ENCODE measurements around the gene ADCY10. TPM values are rescaled to one million over a fixed set of nuclear protein-coding genes. Genes with fewer than 3 reads are reported as not detected.
A peak's percentile ranks its signal among the peaks of the same experiment; 100 is the strongest.

Gene ADCY10, protein sequence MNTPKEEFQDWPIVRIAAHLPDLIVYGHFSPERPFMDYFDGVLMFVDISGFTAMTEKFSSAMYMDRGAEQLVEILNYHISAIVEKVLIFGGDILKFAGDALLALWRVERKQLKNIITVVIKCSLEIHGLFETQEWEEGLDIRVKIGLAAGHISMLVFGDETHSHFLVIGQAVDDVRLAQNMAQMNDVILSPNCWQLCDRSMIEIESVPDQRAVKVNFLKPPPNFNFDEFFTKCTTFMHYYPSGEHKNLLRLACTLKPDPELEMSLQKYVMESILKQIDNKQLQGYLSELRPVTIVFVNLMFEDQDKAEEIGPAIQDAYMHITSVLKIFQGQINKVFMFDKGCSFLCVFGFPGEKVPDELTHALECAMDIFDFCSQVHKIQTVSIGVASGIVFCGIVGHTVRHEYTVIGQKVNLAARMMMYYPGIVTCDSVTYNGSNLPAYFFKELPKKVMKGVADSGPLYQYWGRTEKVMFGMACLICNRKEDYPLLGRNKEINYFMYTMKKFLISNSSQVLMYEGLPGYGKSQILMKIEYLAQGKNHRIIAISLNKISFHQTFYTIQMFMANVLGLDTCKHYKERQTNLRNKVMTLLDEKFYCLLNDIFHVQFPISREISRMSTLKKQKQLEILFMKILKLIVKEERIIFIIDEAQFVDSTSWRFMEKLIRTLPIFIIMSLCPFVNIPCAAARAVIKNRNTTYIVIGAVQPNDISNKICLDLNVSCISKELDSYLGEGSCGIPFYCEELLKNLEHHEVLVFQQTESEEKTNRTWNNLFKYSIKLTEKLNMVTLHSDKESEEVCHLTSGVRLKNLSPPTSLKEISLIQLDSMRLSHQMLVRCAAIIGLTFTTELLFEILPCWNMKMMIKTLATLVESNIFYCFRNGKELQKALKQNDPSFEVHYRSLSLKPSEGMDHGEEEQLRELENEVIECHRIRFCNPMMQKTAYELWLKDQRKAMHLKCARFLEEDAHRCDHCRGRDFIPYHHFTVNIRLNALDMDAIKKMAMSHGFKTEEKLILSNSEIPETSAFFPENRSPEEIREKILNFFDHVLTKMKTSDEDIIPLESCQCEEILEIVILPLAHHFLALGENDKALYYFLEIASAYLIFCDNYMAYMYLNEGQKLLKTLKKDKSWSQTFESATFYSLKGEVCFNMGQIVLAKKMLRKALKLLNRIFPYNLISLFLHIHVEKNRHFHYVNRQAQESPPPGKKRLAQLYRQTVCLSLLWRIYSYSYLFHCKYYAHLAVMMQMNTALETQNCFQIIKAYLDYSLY (N-terminal part only)
- 0.15 TPM for polyA plus RNA-seq (2013, experiment 1 of 2)
- not detected for polyA plus RNA-seq (2013, experiment 2 of 2)

DNA sequence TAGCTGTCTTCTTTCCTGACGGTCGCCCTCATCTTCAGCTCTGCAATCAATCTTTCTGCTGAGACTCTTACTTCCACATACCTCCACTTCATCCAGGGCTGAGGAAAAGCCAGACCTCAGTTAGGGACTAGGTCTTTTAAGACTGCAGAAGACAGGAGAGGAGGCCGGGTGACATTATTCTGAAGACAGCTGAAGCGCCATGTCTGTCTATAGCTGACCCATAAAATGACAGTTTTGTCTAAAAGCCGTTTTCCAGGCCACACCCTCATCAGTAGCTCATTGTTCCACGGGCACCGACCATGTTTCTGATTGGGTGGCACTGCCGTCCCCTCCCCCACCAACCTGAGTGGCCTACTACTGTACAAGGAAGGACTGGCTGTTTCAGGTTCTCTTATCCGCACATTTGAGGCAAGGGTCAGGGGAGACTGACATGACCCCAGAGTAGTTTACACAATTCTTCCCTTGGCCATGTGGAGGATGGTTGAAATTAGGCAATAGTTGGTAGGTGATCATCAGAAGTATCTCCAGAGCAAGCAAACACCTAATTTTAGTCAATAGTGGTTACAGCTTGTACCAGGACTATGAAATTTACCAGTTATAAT is at the start of gene ADCY10:
TSS of gene ADCY10 (minus strand) at position 240 of the 602 bp plus-strand sequence. CDS start 8,994 bp downstream, outside the sequence.
- peaks cover 4% of the 10 kb centered on the region; the same call in 1 of the 2 replicates for H3K4me1 ChIP-seq (ENCODE audit: insufficient read depth, low read length)
- 93% methylated on average over 9 of the region's 9 CpGs for WGBS
- no peak within 1 kb of the TSS for H3K27ac ChIP-seq (ENCODE audit: low read depth, low read length)
- no peaks in the 10 kb centered on the region for H3K27me3 ChIP-seq (ENCODE audit: insufficient read depth, low read length)
- H3K9me3 ChIP-seq (ENCODE audit: insufficient read depth, low read depth, low read length), result peaks cover 17% of the 10 kb centered on the region
- no peak within 1 kb of the TSS for H3K9ac ChIP-seq (ENCODE audit: low read depth, low read length)
- H3K4me3 ChIP-seq (ENCODE audit: low read length), result no peak within 1 kb of the TSS
- H3K36me3 ChIP-seq (ENCODE audit: insufficient read depth, low read length), result no peaks in the 10 kb centered on the region

DNA sequence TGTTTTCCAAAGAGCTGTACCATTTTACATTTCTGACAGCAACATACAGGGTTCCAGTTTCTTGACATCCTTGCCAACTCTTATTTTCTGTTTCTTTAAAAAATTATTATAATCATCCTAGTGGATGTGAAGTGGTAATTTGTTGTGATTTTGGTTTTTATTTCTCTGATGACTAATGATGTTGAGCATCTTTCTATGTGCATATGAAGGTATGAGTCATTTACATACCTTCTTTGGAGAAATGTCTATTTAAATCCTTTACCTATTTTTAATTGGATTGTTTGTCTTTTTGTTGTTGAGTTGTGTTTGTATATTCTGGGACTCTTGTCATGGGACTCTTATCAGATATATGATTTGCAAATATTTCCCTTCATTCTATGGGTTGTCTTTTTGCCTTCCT is 43.8 kb upstream of the ADCY10 start:
- no peaks in the 10 kb centered on the region for H3K27me3 ChIP-seq (ENCODE audit: insufficient read depth, low read length)
- no peak overlapping the region for H3K27ac ChIP-seq (ENCODE audit: low read depth, low read length)
- H3K9ac ChIP-seq (ENCODE audit: low read depth, low read length), result no peak overlapping the region
- H3K9me3 ChIP-seq (ENCODE audit: insufficient read depth, low read depth, low read length), result no peaks in the 10 kb centered on the region
- no peak overlapping the region for H3K4me3 ChIP-seq (ENCODE audit: low read length)
- H3K4me1 ChIP-seq (ENCODE audit: insufficient read depth, low read length), result no peaks in the 10 kb centered on the region
- H3K36me3 ChIP-seq (ENCODE audit: insufficient read depth, low read length), result peaks cover 28% of the 10 kb centered on the region

DNA sequence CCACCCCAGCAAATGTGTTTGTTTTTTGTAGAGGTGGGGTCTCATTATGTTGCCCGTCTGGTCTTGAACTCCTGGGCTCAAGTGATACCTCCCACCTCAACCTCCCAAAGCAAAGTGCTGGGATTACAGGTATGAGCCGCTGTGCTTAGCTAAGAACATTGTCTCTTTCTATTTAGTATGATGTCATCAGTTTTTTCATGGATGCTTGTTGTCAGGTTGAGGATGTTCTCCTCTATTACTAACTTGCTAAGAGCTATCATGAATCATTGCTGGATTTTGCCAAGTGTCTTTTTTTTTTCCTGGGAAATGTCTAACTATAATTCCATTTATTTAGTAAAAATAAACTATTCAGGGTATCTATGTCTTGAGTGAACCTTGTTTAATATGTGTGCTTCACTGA is 42.0 kb upstream of the ADCY10 start:
- 92% methylated on average over 2 of the region's 2 CpGs for WGBS
- H3K27me3 ChIP-seq (ENCODE audit: insufficient read depth, low read length), result no peaks in the 10 kb centered on the region
- peaks cover 38% of the 10 kb centered on the region for H3K36me3 ChIP-seq (ENCODE audit: insufficient read depth, low read length)
- no peak overlapping the region for H3K4me3 ChIP-seq (ENCODE audit: low read length)
- H3K4me1 ChIP-seq (ENCODE audit: insufficient read depth, low read length), result no peaks in the 10 kb centered on the region
- no peak overlapping the region for H3K27ac ChIP-seq (ENCODE audit: low read depth, low read length)
- no peaks in the 10 kb centered on the region for H3K9me3 ChIP-seq (ENCODE audit: insufficient read depth, low read depth, low read length)
- no peak overlapping the region for H3K9ac ChIP-seq (ENCODE audit: low read depth, low read length)

DNA sequence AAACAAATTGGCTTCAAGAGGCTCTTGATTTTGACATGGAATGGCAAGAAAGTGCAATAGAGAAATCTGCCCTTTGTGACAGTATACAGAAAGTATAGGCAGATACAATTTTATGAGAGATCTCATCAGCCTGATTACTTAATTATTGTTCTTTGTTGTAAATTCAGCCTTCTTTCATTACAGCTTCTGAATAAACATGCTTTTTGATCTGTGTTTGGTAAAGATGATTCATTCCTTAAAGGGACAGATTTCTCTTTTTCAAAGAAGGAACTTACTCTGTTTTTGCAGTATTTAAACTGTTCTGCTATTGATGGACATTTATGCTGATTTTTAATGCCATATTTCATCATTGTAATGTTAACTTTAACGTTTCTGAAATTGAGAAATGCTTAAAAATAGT is 36.6 kb upstream of the ADCY10 start:
- peaks cover 41% of the 10 kb centered on the region for H3K36me3 ChIP-seq (ENCODE audit: insufficient read depth, low read length)
- H3K27me3 ChIP-seq (ENCODE audit: insufficient read depth, low read length), result no peaks in the 10 kb centered on the region
- H3K27ac ChIP-seq (ENCODE audit: low read depth, low read length), result no peak overlapping the region
- H3K9me3 ChIP-seq (ENCODE audit: insufficient read depth, low read depth, low read length), result no peaks in the 10 kb centered on the region
- no CpG with 5 or more reads among the region's 1 CpG for WGBS
- no peak overlapping the region for H3K4me3 ChIP-seq (ENCODE audit: low read length)
- peaks cover 11% of the 10 kb centered on the region; the same call in 1 of the 2 replicates for H3K4me1 ChIP-seq (ENCODE audit: insufficient read depth, low read length)
- no peak overlapping the region for H3K9ac ChIP-seq (ENCODE audit: low read depth, low read length)

DNA sequence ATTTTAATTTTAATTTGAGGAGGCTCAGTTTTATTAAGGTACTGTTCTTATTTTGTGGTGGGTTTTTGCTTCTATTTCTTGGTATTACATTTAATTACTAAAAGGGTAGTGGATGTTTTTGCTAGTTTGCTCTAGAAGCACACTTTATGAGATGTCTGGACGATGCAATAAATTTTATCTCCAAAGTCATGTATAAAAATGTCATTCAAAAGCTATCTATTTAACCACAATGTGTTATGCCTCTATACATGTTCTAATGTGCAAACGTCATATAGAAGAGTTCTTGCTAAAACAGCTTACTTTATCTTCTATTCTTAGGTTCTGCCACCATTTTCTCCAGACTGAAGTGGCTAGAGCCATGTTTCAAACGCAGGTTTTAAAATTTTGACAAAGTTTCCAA is 35.9 kb upstream of the ADCY10 start:
- no peak overlapping the region for H3K9ac ChIP-seq (ENCODE audit: low read depth, low read length)
- peaks cover 33% of the 10 kb centered on the region for H3K36me3 ChIP-seq (ENCODE audit: insufficient read depth, low read length)
- H3K4me1 ChIP-seq (ENCODE audit: insufficient read depth, low read length), result peaks cover 11% of the 10 kb centered on the region; the same call in 1 of the 2 replicates
- no peaks in the 10 kb centered on the region for H3K9me3 ChIP-seq (ENCODE audit: insufficient read depth, low read depth, low read length)
- WGBS, result 89% methylated on average over 3 of the region's 3 CpGs
- H3K27me3 ChIP-seq (ENCODE audit: insufficient read depth, low read length), result no peaks in the 10 kb centered on the region
- no peak overlapping the region for H3K4me3 ChIP-seq (ENCODE audit: low read length)
- no peak overlapping the region for H3K27ac ChIP-seq (ENCODE audit: low read depth, low read length)

DNA sequence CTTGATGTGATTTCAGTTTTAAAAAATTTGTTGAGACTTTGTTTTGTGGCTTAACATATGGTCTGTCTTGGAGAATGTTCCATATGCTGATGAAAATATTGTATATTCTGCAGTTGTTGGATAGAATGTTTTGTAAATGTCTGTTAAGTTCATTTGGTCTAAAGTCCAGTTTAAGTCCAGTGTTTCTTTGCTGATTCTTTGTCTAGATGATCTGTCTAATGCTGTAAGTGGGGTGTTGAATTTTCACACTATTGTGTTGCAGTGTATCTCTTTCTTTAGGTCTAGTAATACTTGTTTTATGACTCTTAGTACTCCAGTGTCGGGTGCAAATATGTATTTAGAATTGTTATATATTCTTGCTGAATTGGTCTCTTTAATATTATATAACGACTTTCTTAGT is 33.8 kb upstream of the ADCY10 start:
- Histone ChIP-seq H3K9me3 (ENCODE audit: insufficient read depth, low read depth, low read length) (peaks cover 3% of the 10 kb centered on the region; the same call in 1 of the 2 replicates), H3K27ac (ENCODE audit: low read depth, low read length) (no peak overlapping the region), H3K36me3 (ENCODE audit: insufficient read depth, low read length) (peaks cover 20% of the 10 kb centered on the region), H3K4me3 (ENCODE audit: low read length) (no peak overlapping the region), H3K27me3 (ENCODE audit: insufficient read depth, low read length) (no peaks in the 10 kb centered on the region), H3K4me1 (ENCODE audit: insufficient read depth, low read length) (peaks cover 11% of the 10 kb centered on the region; the same call in 1 of the 2 replicates), H3K9ac (ENCODE audit: low read depth, low read length) (no peak overlapping the region)
- WGBS, result no CpG with 5 or more reads among the region's 2 CpGs

DNA sequence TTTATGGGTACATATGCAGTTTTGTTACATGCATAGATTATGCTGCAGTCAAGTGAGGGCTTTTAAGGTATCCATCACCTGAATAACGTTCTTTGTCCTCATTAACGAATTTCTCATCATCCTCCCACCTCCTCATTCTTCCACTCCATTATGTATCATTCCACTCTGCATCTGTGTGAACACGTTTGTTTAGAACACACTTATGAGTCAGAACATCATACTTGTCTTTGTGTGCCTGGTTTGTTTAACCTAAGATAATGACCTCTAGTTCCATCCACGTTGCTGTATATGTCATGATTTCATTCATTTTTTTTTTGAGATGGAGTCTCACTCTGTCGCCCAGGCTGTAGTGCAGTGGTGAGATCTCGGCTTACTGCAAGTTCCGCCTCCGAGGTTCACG is 29.6 kb upstream of the ADCY10 start:
- no peak overlapping the region for H3K27ac ChIP-seq (ENCODE audit: low read depth, low read length)
- 0 out of 2 replicates have a peak, but pooled peaks cover 5% of the 10 kb centered on the region for H3K36me3 ChIP-seq (ENCODE audit: insufficient read depth, low read length)
- WGBS, result 97% methylated on average over 9 of the region's 9 CpGs
- no peak overlapping the region for H3K4me3 ChIP-seq (ENCODE audit: low read length)
- peaks cover 3% of the 10 kb centered on the region; the same call in 1 of the 2 replicates for H3K9me3 ChIP-seq (ENCODE audit: insufficient read depth, low read depth, low read length)
- H3K27me3 ChIP-seq (ENCODE audit: insufficient read depth, low read length), result no peaks in the 10 kb centered on the region
- H3K4me1 ChIP-seq (ENCODE audit: insufficient read depth, low read length), result peaks cover 17% of the 10 kb centered on the region; the same call in 1 of the 2 replicates
- no peak overlapping the region for H3K9ac ChIP-seq (ENCODE audit: low read depth, low read length)

DNA sequence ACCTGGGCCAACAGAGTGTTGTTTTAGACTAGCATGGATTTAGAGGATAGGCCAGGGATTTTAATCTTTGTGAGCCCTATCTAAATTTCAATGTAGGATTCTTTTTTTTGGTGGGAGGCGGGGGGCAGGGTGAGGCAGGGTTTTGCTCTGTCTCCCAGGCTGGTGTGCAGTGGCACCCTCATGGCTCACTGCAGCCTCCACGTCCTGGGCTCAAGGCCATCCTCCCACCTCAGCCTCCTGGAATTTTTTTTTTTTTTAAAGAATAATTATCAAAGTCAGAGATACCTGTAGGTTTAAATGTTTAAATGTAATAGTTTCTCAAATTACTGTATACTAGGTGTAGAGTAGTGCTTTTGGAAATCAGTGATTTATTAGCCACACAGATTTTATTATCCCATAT is 26.3 kb upstream of the ADCY10 start:
- 0 out of 2 replicates have a peak, but pooled peaks cover 5% of the 10 kb centered on the region for H3K36me3 ChIP-seq (ENCODE audit: insufficient read depth, low read length)
- no peak overlapping the region for H3K4me3 ChIP-seq (ENCODE audit: low read length)
- H3K4me1 ChIP-seq (ENCODE audit: insufficient read depth, low read length), result peaks cover 13% of the 10 kb centered on the region
- no peaks in the 10 kb centered on the region for H3K27me3 ChIP-seq (ENCODE audit: insufficient read depth, low read length)
- 100% methylated on average over 1 of the region's 2 CpGs for WGBS
- H3K27ac ChIP-seq (ENCODE audit: low read depth, low read length), result no peak overlapping the region
- no peak overlapping the region for H3K9ac ChIP-seq (ENCODE audit: low read depth, low read length)
- peaks cover 3% of the 10 kb centered on the region; the same call in 1 of the 2 replicates for H3K9me3 ChIP-seq (ENCODE audit: insufficient read depth, low read depth, low read length)

DNA sequence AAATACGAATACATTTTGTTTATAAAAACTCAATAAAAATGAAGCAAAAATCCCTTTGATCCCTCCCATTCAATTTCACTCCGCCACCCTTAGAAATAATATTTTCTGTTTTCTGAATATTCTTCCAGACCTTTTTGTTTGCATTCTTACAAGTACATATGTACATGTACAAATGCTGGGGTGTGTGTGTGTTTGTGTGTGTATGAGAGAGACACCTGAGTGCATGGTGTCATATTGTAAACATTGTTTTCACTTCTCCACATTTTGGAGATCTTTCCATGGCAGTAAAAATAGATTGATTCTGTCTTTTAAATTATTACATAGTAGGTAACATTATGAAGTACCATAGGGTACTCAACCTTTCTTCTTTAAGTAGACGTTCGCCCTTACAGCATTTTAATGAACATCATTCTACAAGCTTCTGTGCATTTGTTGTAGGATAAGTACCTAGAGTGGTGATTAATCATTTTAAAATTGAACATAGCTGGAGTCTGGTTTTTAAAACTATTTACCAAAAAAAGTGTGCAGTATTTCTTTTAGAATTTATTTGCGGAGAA is 24.2 kb upstream of the ADCY10 start:
- Histone ChIP-seq H3K4me3 (ENCODE audit: low read length) (peak overlapping the region; percentile 73), H3K27ac (ENCODE audit: low read depth, low read length) (no peak overlapping the region), H3K36me3 (ENCODE audit: insufficient read depth, low read length) (no peaks in the 10 kb centered on the region), H3K9ac (ENCODE audit: low read depth, low read length) (peak overlapping the region; percentile 95), H3K27me3 (ENCODE audit: insufficient read depth, low read length) (no peaks in the 10 kb centered on the region), H3K4me1 (ENCODE audit: insufficient read depth, low read length) (peaks cover 24% of the 10 kb centered on the region), H3K9me3 (ENCODE audit: insufficient read depth, low read depth, low read length) (no peaks in the 10 kb centered on the region)
- WGBS, result 57% methylated on average over 3 of the region's 5 CpGs

DNA sequence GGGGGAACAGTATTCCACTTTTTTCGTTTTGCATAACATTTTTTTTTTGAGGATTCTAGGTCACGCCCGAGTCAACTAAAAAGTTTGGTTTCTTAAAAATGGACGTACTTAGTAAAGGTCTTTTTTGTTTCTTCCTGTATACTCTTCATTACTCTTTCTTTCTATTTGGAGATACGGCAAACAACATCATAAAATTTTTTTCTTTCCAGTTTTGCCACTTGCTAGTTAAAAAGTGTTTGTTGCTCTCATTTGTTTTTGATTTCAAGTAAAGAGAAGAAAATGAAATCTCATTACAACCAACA is 23.7 kb upstream of the ADCY10 start:
- Histone ChIP-seq H3K27me3 (ENCODE audit: insufficient read depth, low read length) (no peaks in the 10 kb centered on the region), H3K27ac (ENCODE audit: low read depth, low read length) (peak overlapping the region; percentile 97), H3K9me3 (ENCODE audit: insufficient read depth, low read depth, low read length) (no peaks in the 10 kb centered on the region), H3K36me3 (ENCODE audit: insufficient read depth, low read length) (no peaks in the 10 kb centered on the region), H3K9ac (ENCODE audit: low read depth, low read length) (peak overlapping the region; percentile 95), H3K4me1 (ENCODE audit: insufficient read depth, low read length) (peaks cover 24% of the 10 kb centered on the region), H3K4me3 (ENCODE audit: low read length) (peak overlapping the region; percentile 73)
- WGBS, result 5% methylated on average over 4 of the region's 5 CpGs
